Pancreas (tissue), 10 donors: ENCODE results near the gene AP3D1. TPM values are rescaled to one million over a fixed set of nuclear protein-coding genes. Genes with fewer than 3 reads are reported as not detected.

Experiments
- ATAC-seq, 4 donors: fragments of 200-7000 bp; cut with Tn5 transposase; one replicate each; pipeline versions ENCODE4 v1.8.0 to v1.9.1; 2020; ENCODE audit warnings: mild to moderate bottlenecking in 4 of 4, moderate library complexity in 4 of 4
- DNase-seq, 6 donors: peaks; one replicate each; pipeline ENCODE4 v3.0.0-alpha.2; 2020
- FAIRE-seq: peaks from 2 replicates; lab custom pipeline; 2012; peaks lifted over from hg19 to GRCh38; lab: Jason Lieb, UNC
- H3K27ac ChIP-seq, 4 donors: fragments of 200-600 bp; sonication (generic); 1 replicate in 3 of 4; 2 replicates in 1 of 4; pipeline versions ENCODE4 v1.5.0 to v1.8.0; 2020
- H3K27me3 ChIP-seq, 4 donors: fragments of 200-600 bp; one replicate each; pipeline ENCODE4 v1.8.0; 2021
- H3K36me3 ChIP-seq, 3 donors: fragments of 200-600 bp; sonication (generic) in 1 of 3; one replicate each; pipeline versions ENCODE4 v1.5.0 to v1.8.0; 2020 to 2021
- H3K4me1 ChIP-seq, 3 donors: fragments of 200-600 bp; one replicate each; pipeline ENCODE4 v1.8.0; 2021
- H3K4me3 ChIP-seq, 4 donors: fragments of 200-600 bp; sonication (generic) in 2 of 4; one replicate each; pipeline versions ENCODE4 v1.5.0 to v1.8.0; 2020 to 2021
- H3K9me3 ChIP-seq, 4 donors: fragments of 200-600 bp; one replicate each; pipeline ENCODE4 v1.8.0; 2021
- WGBS, 2 donors: extraction: QIAGEN DNeasy Blood & Tissue Kit; methylation state at CpG; one replicate each; pipeline ENCODE4 v1.1.7; 2013; 5-methylcytosine and 5-hydroxymethylcytosine counted together
- intact Hi-C, 3 donors: fragments of 100-400 bp; cut with DNase I; formaldehyde crosslinking; loops; one replicate each; pipeline versions ENCODE4 v1.11.1 to v1.14.2; 2022
- polyA plus RNA-seq, 2 donors: library from polyadenylated mRNA; stranded (reverse); fragments of 200-250 nt; gene quantifications; one replicate each; pipeline ENCODE4 v1.2.3, GENCODE V29; 2013
- total RNA-seq, 6 donors: library from RNA; stranded (reverse); fragmentation: NEBNext Ultra II Directional in 4 of 6; extraction: Animal tissue kit (Norgen Biotek cat#: 25700) in 4 of 6; gene quantifications; one replicate each; pipeline versions ENCODE4 v1.2.1 to v1.2.4, GENCODE V29; 2021 to 2023
- TF ChIP-seq, protein P1 (sequence below), 4 donors: fragments of 200-600 bp; sonication (generic) in 3 of 4; IDR thresholded peaks; one replicate each; pipeline versions ENCODE4 v1.5.0 to v1.8.0; 2021; ENCODE audit warnings: antibody characterized with exemption in 4 of 4
- donor health status: healthy with polysubstance abuse.
- donor health status: DM: no; HTN: no; CAD: no; lungs with moderate emphysema.
- donor health status: DM: no; HTN: no; CAD: no.
- donor health status: control.
- donor health status: control.
- donor health status: Bipolar disorder and iron deficiency.
- donor health status: DM: yes; HTN: yes; CAD: no.
- donor health status: DM: no; HTN: no; CAD: no.
- donor health status: DM: no; HTN: no; CAD: no.
- donor health status: DM: yes; HTN: yes; CAD: no.

The AP3D1 gene
- total and polyA plus RNA-seq, 8 donors = 75.2 to 105 (median 88.0) TPM

DNA sequence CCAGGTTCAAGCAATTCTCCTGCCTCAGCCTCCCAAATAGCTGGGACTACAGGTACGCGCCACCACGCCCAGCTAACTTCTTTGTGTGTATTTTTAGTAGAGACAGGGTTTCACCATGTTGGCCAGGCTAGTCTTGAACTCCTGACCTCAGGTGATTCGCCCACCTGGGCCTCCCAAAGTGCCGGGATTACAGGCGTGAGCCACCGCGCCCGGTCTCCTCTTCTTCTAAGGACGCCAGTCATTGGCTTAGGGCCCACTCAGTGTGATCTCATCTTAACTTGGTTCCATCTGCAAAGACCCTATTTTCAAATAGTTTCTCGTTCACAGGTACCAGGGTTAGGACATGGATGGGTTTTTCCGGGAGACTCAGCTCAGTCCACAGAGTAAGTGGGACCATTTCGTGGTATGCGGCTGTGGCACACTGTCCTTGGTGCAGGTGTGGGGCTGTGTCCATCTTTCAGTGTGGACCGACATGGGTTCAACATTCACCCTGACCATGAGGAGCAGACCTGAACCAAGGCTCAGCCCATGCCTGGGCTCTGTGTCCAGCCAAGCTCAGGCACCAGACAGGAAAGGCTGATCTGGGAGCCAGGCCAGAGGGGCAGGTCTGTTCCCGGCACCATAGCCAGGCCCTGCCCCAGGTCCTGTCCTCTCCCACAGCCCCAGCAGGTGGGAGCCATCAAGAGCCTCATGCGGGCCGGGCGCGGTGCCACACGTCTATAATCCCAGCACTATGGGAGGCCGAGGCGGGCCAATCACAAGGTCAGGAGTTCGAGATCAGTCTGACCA lies 97.6 kb downstream of the AP3D1 start:
- Histone ChIP-seq H3K9me3 (no peaks in the 10 kb centered on the region), H3K4me3 (no peak overlapping the region), H3K27me3 (no peaks in the 10 kb centered on the region), H3K4me1 (peaks cover 15 to 34% (median 18%) of the 10 kb centered on the region in 3 donors), H3K36me3 (no peaks in the 10 kb centered on the region), H3K27ac (peak overlapping the region in 2 of 4 donors; percentile 42 to 63)
- TF ChIP-seq, protein P1, sequence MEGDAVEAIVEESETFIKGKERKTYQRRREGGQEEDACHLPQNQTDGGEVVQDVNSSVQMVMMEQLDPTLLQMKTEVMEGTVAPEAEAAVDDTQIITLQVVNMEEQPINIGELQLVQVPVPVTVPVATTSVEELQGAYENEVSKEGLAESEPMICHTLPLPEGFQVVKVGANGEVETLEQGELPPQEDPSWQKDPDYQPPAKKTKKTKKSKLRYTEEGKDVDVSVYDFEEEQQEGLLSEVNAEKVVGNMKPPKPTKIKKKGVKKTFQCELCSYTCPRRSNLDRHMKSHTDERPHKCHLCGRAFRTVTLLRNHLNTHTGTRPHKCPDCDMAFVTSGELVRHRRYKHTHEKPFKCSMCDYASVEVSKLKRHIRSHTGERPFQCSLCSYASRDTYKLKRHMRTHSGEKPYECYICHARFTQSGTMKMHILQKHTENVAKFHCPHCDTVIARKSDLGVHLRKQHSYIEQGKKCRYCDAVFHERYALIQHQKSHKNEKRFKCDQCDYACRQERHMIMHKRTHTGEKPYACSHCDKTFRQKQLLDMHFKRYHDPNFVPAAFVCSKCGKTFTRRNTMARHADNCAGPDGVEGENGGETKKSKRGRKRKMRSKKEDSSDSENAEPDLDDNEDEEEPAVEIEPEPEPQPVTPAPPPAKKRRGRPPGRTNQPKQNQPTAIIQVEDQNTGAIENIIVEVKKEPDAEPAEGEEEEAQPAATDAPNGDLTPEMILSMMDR (IDR thresholded peaks at IDR 0.05) = no peak
- peak; percentile 77 to 90 (median 84) for DNase-seq
- FAIRE-seq = no peak
- peak in 3 of 4 donors; percentile 3 to 26 (median 11) for ATAC-seq
- intact Hi-C loops = no loop called here
- WGBS, 2 donors = 72 to 76% methylated on average over 24 of the region's 24 CpGs

DNA sequence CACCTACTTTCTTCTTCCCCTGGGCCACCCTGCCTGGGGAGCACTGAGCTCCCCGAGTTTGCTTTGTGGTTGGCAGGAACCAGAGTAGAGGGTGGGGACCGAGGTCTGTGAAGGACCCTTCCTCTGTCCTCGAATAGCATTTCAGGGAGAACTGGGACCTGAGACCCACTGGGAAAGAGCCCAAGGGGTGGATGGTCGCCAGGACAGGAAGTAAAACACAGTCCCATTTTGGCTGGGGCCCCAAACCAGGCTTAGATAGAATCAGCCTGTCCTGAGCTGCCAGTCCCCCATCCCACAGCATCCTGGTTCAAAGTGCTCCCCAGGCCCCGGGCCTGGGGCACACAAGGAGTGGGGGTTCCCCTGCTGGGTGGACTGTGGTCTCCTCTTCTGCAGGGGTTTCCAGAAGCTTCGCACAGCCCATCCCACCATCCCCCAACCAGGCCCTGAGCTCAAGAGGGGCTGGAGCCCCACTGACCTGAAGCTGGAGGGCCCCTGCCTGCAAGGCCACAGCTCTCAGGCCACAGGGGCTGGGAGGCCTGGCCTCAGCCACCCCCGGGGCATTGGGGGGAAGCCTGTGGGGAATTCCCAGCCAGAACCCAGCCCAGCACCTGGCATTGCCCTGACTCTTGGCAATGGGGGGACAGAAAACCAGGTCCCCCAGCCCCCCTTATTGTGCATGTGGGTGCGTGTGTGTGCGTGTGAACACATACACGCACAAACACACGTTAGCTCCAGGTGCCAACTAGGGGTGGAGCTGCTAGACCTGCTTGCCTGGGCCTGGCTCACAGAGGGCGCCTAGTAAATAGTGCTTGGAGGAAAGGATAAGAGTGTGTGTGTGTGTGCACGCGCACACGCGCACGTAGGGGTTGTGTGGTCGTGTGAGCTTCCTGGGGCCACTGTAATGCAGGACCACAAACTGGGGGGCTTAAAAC lies 99.3 kb downstream of the AP3D1 start:
- Histone ChIP-seq H3K4me3 (peak overlapping the region in 1 of 4 donors; percentile 98), H3K27ac (peak overlapping the region; percentile 93 to 98 (median 97)), H3K27me3 (no peaks in the 10 kb centered on the region), H3K4me1 (peaks cover 23 to 51% (median 35%) of the 10 kb centered on the region in 3 donors), H3K9me3 (no peaks in the 10 kb centered on the region), H3K36me3 (no peaks in the 10 kb centered on the region)
- intact Hi-C loops = no loop called here
- no peak for FAIRE-seq
- ATAC-seq = no peak
- WGBS, 2 donors = 33 to 39% methylated on average over 18 of the region's 18 CpGs
- TF ChIP-seq, protein P1 (IDR thresholded peaks at IDR 0.05) = no peak
- DNase-seq = peak; percentile 62 to 82 (median 70)

DNA sequence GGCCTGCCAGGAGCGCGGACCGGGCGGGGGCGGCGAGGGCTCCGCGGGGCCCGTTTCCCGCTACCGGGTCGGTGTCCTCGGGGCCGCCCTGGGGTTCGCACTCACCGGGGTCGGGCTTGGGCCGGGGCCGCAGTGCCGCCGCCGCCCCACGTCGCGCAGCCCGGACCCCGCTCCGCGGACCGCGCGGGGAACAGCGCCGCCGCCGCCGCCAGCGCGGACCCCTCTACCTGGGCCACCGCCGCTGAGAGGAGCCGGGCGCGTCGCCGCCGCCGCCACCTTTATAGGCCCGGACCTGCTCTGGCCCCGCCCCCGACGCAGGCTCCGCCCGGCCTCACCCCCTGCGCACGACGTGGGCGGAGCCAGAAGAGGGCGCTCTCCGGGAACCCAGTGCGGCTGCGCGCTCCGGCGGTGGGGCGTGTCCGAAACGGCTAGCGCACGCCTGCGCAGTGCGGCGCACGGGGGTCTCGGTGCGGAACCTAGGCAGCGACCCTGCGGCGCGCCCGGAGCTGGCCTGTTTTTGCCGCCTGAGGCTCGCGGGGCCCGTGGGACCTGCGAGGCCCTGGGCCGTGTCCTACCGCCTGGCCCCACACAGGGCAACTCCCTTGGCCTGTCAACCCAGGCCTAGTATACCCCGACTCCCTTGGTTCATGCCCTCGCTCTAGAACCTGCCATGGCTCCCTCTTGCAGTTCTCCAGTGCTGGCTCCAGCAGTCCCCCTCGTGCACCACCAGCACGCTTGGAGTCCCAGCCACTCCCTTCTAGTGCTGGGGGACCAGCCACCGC lies 100.2 kb downstream of the AP3D1 start, which contains the start of gene MKNK2:
Gene MKNK2, minus strand, starts transcription at position 254 of the 782 bp plus-strand sequence. CDS start 393 bp downstream, outside the sequence.
- ATAC-seq = peak; percentile 49 to 67 (median 60)
- WGBS, 2 donors = 2 to 3% methylated on average over 61 to 93 of the region's 93 CpGs
- intact Hi-C loops = no loop called here
- peak within 1 kb of the TSS; percentile 71 to 98 (median 92) for H3K4me3 ChIP-seq
- peaks cover 0 to under 1% (median 0%) of the 10 kb centered on the region in 3 donors for H3K36me3 ChIP-seq
- H3K4me1 ChIP-seq = peaks cover 32 to 58% (median 44%) of the 10 kb centered on the region in 3 donors
- TF ChIP-seq, protein P1 (IDR thresholded peaks at IDR 0.05) = peak; percentile 10 to 57 (median 30)
- H3K27ac ChIP-seq = peak within 1 kb of the TSS; percentile 93 to 98 (median 97)
- no peaks in the 10 kb centered on the region for H3K9me3 ChIP-seq
- DNase-seq = peak; percentile 79 to 100 (median 95)
- H3K27me3 ChIP-seq = no peaks in the 10 kb centered on the region
- no peak for FAIRE-seq

Other genes starting within 250 kb of the AP3D1 start
- gene ADAT3, start 246.2 kb downstream of the AP3D1 start, total RNA-seq = 1 to 10 TPM; 2.0 to 6.5 (median 4.5) TPM
- 10 to 100 TPM in 1 of 2 donors, 1 to 10 TPM in 1; 5.2 to 10.1 TPM for gene ADAT3, start 246.2 kb downstream of the AP3D1 start, polyA plus RNA-seq
- 10 to 100 TPM; 23.0 to 52.2 (median 30.7) TPM for gene SCAMP4, start 246.2 kb downstream of the AP3D1 start, total RNA-seq
- 10 to 100 TPM; 40.8 to 49.3 TPM for gene SCAMP4, start 246.2 kb downstream of the AP3D1 start, polyA plus RNA-seq
- gene CSNK1G2, start 210.4 kb downstream of the AP3D1 start, total RNA-seq = 10 to 100 TPM; 20.7 to 33.0 (median 26.0) TPM
- gene CSNK1G2, start 210.4 kb downstream of the AP3D1 start, polyA plus RNA-seq = 10 to 100 TPM; 68.0 to 69.4 TPM
- gene BTBD2, start 135.9 kb downstream of the AP3D1 start, total RNA-seq = 10 to 100 TPM; 33.9 to 46.4 (median 36.6) TPM
- gene BTBD2, start 135.9 kb downstream of the AP3D1 start, polyA plus RNA-seq = 10 to 100 TPM; 35.6 to 44.4 TPM
- gene MKNK2, start 100.3 kb downstream of the AP3D1 start, total RNA-seq = 100 to 1,000 TPM; 178 to 446 (median 252) TPM
- 100 to 1,000 TPM; 102 to 143 TPM for gene MKNK2, start 100.3 kb downstream of the AP3D1 start, polyA plus RNA-seq
- gene MOB3A, start 55.2 kb downstream of the AP3D1 start, total RNA-seq = 10 to 100 TPM; 14.5 to 26.0 (median 17.4) TPM
- gene MOB3A, start 55.2 kb downstream of the AP3D1 start, polyA plus RNA-seq = 10 to 100 TPM in 1 of 2 donors, 1 to 10 TPM in 1; 9.2 to 11.1 TPM
- 10 to 100 TPM in 1 of 6 donors, 1 to 10 TPM in 5; 5.2 to 10.5 (median 7.0) TPM for gene IZUMO4, start 54.7 kb downstream of the AP3D1 start, total RNA-seq
- gene IZUMO4, start 54.7 kb downstream of the AP3D1 start, polyA plus RNA-seq = 10 to 100 TPM; 32.8 to 42.2 TPM
- 10 to 100 TPM; 11.7 to 20.4 (median 14.5) TPM for gene DOT1L, start 12.4 kb upstream of the AP3D1 start, total RNA-seq
- gene DOT1L, start 12.4 kb upstream of the AP3D1 start, polyA plus RNA-seq = 10 to 100 TPM; 14.4 to 34.4 TPM
- 10 to 100 TPM; 34.3 to 50.8 (median 39.6) TPM for gene PLEKHJ1, start 84.8 kb upstream of the AP3D1 start, total RNA-seq
- gene PLEKHJ1, start 84.8 kb upstream of the AP3D1 start, polyA plus RNA-seq = 100 to 1,000 TPM in 1 of 2 donors, 10 to 100 TPM in 1; 90.8 to 101 TPM
- 10 to 100 TPM; 25.0 to 36.1 (median 29.6) TPM for gene SF3A2, start 85.3 kb upstream of the AP3D1 start, total RNA-seq
- gene SF3A2, start 85.3 kb upstream of the AP3D1 start, polyA plus RNA-seq = 10 to 100 TPM; 39.2 to 64.0 TPM
- gene AMH, start 97.8 kb upstream of the AP3D1 start, total RNA-seq = 1 to 10 TPM; 1.4 to 4.1 (median 1.7) TPM
- gene AMH, start 97.8 kb upstream of the AP3D1 start, polyA plus RNA-seq = 1 to 10 TPM; 8.9 to 9.5 TPM
- gene JSRP1, start 104.9 kb upstream of the AP3D1 start, total RNA-seq = 1 to 10 TPM in 1 of 6 donors, under 1 TPM in 3, not detected in 2; 0.29 to 1.1 (median 0.80) TPM
- 1 to 10 TPM; 3.2 to 4.0 TPM for gene JSRP1, start 104.9 kb upstream of the AP3D1 start, polyA plus RNA-seq
- under 1 TPM in 4 of 6 donors, not detected in 2; 0.13 to 0.81 (median 0.35) TPM for gene PEAK3, start 130.6 kb upstream of the AP3D1 start, total RNA-seq
- gene PEAK3, start 130.6 kb upstream of the AP3D1 start, polyA plus RNA-seq = under 1 TPM; 0.04 to 0.07 TPM
- 1 to 10 TPM in 1 of 6 donors, under 1 TPM in 1, not detected in 4; 0.16 to 1.5 TPM for gene LINGO3, start 156.6 kb upstream of the AP3D1 start, total RNA-seq
- gene LINGO3, start 156.6 kb upstream of the AP3D1 start, polyA plus RNA-seq = under 1 TPM in 1 of 2 donors, not detected in 1; 0.05 TPM
- gene LSM7, start 177.0 kb upstream of the AP3D1 start, total RNA-seq = 10 to 100 TPM; 18.3 to 36.4 (median 26.4) TPM
- gene LSM7, start 177.0 kb upstream of the AP3D1 start, polyA plus RNA-seq = 100 to 1,000 TPM; 147 to 170 TPM
- gene SPPL2B, start 177.1 kb upstream of the AP3D1 start, total RNA-seq = 10 to 100 TPM; 36.4 to 61.2 (median 50.6) TPM
- 100 to 1,000 TPM; 133 to 226 TPM for gene SPPL2B, start 177.1 kb upstream of the AP3D1 start, polyA plus RNA-seq
- under 1 TPM; 0.09 to 0.84 (median 0.58) TPM for gene TMPRSS9, start 208.7 kb upstream of the AP3D1 start, total RNA-seq
- gene TMPRSS9, start 208.7 kb upstream of the AP3D1 start, polyA plus RNA-seq = under 1 TPM; 0.14 to 0.84 TPM